Bone marrow (tissue), 2 donors: ENCODE data around the gene SUPT5H.
A peak's percentile ranks its signal among the peaks of the same experiment; 100 is the strongest.

ENCODE experiments used
- DNase-seq, 2 donors: peaks; one replicate each; lab custom pipeline; 2025; lab: John Stamatoyannopoulos, UW

SUPT5H gene

GRCh38 chr19:39409208-39410016 is 36.0 kb upstream of the SUPT5H start:
- DNase-seq = peak; percentile 24 to 91

- peak in 1 of 2 donors; percentile 35 for DNase-seq
Observed at GRCh38 chr19:39410017-39410830, 35.2 kb upstream of the SUPT5H start.

GRCh38 chr19:39410831-39411080 is 34.6 kb upstream of the SUPT5H start:
- no peak for DNase-seq

- no peak for DNase-seq
Observed at GRCh38 chr19:39411081-39411831, 34.1 kb upstream of the SUPT5H start.

GRCh38 chr19:39411832-39412099 is 33.6 kb upstream of the SUPT5H start:
- peak; percentile 93 for DNase-seq

GRCh38 chr19:39412100-39412866 is 33.1 kb upstream of the SUPT5H start, which contains the start of gene PLEKHG2:
Gene PLEKHG2, plus strand, starts transcription at chr19:39412669. Its CDS starts 1,418 bp downstream, at chr19:39414087.
- peak; percentile 97 to 98 for DNase-seq

GRCh38 chr19:39412867-39413271 is 32.5 kb upstream of the SUPT5H start:
- DNase-seq = no peak

GRCh38 chr19:39413272-39413910 is 32.0 kb upstream of the SUPT5H start:
- DNase-seq = no peak

- no peak for DNase-seq
Observed at GRCh38 chr19:39413911-39414608, 31.3 kb upstream of the SUPT5H start.

- DNase-seq = no peak
Observed at GRCh38 chr19:39415111-39416046, 30.0 kb upstream of the SUPT5H start.

- no peak for DNase-seq
Observed at GRCh38 chr19:39416152-39417120, 28.9 kb upstream of the SUPT5H start.

- no peak for DNase-seq
Observed at GRCh38 chr19:39417463-39418181, 27.8 kb upstream of the SUPT5H start.

GRCh38 chr19:39419003-39419402 is 26.4 kb upstream of the SUPT5H start:
- no peak for DNase-seq

GRCh38 chr19:39420769-39421168 is 24.6 kb upstream of the SUPT5H start:
- DNase-seq = no peak

- no peak for DNase-seq
Observed at GRCh38 chr19:39422020-39422419, 23.4 kb upstream of the SUPT5H start.

GRCh38 chr19:39423258-39424086 is 21.9 kb upstream of the SUPT5H start:
- DNase-seq = no peak

- DNase-seq = no peak
Observed at GRCh38 chr19:39424934-39425333, 20.4 kb upstream of the SUPT5H start.
